Right lobe of liver (tissue), 4 donors: Measurements from ENCODE around the gene CXCL10.

Source experiments
- CTCF ChIP-seq, 4 donors: fragments of 200-600 bp in 3 of 4; fragments of 450-650 bp in 1 of 4; IDR thresholded peaks; one replicate each; pipeline versions ENCODE4 v1.5.1 to v1.8.0; 2016 to 2022; ENCODE audit warnings: antibody characterized with exemption in 4 of 4, mild to moderate bottlenecking in 2 of 4
- POLR2A ChIP-seq: fragments of 450-650 bp; IDR thresholded peaks from one replicate; pipeline ENCODE4 v1.6.1; 2017; ENCODE audit warnings: antibody characterized with exemption, mild to moderate bottlenecking
- donor health status: DM: no; HTN: no; CAD: no.
- donor health status: DM: no; HTN: no; CAD: no.
- donor health status: DM: no; HTN: yes; CAD: no.

DNA sequence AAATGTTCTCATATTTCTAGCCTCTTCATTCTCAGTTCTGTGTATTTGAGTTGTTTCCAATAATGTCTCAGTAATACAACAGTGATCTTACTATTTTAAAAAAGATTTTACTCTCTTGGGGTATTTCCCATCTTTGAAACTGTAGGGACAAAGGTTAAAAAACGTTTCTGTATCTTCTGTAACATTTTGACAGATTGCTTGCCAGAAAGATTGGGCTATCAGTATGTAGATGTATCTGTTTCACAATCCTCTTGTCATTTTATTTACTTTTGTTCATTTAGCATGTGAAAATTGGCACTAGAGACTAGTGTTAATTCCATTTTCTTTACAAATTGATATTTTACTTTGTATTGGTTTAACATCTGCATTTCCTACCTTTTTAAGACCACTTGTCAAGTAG lies 9.8 kb downstream of the CXCL10 start:
- TF ChIP-seq CTCF (IDR thresholded peaks at IDR 0.05): no peak
- no peak for TF ChIP-seq POLR2A
